Keratinocyte (primary cell): Measurements from ENCODE around the gene TMEFF2.

Experiments used
- CTCF ChIP-seq, 3 experiments: IDR thresholded peaks in 1 of 3; conservative IDR thresholded peaks in 1 of 3; optimal IDR thresholded peaks in 1 of 3; 2 replicates in 2 of 3; 3 replicates in 1 of 3; pipeline versions ENCODE3 to v1.5.1; 2011; ENCODE audit warnings: low read length in 3 of 3, mild to moderate bottlenecking in 3 of 3, moderate library complexity in 2 of 3, control low read depth in 1 of 3, inconsistent platforms in 1 of 3; ENCODE audit not compliant: insufficient read depth in 2 of 3; ENCODE audit errors: extremely low read depth in 1 of 3
- EZH2 ChIP-seq: IDR thresholded peaks from one replicate; pipeline ENCODE4 v1.6.1; 2012; ENCODE audit warnings: inconsistent platforms, mild to moderate bottlenecking, low read length, moderate library complexity

- TF ChIP-seq EZH2 = no peak
- TF ChIP-seq CTCF (optimal IDR thresholded peaks at IDR 0.05 in 1 of 3, IDR thresholded peaks at IDR 0.05 in 1 of 3, conservative IDR thresholded peaks at IDR 0.05 in 1 of 3; ENCODE audit: extremely low read depth in 1 of 3, insufficient read depth in 2 of 3, low read length in 3 of 3) = no peak
Observed at GRCh38 chr2:191936882-191937405, 257.8 kb downstream of the TMEFF2 start.
